ENCODE measurements around the gene ZPR1.
"Not testable (repeated sequence)": the region's sequence is repeated elsewhere in the genome, so short reads cannot be mapped to it uniquely, and the experiment has no call there.

The ZPR1 gene

GRCh38 chr11:116823031-116823843 is 35.4 kb upstream of the ZPR1 start, which contains the start of gene APOA4:
Gene APOA4, minus strand, starts transcription at chr11:116823304. Its CDS starts 113 bp downstream, at chr11:116823191.
- DNase-seq = no peak

GRCh38 chr11:116822575-116822974 is 34.8 kb upstream of the ZPR1 start:
- no peak for DNase-seq

- no peak for DNase-seq
These were observed 33.5 kb upstream of the ZPR1 start for GRCh38 chr11:116821050-116821918.

GRCh38 chr11:116819049-116819448 is 31.2 kb upstream of the ZPR1 start:
- no peak for DNase-seq

- no peak for DNase-seq
These were observed 26.7 kb upstream of the ZPR1 start for GRCh38 chr11:116814502-116814901.

GRCh38 chr11:116813781-116814471 is 26.1 kb upstream of the ZPR1 start:
- no peak for DNase-seq

GRCh38 chr11:116813170-116813569 is 25.3 kb upstream of the ZPR1 start:
- DNase-seq = no peak

GRCh38 chr11:116812109-116812508 is 24.3 kb upstream of the ZPR1 start:
- DNase-seq = no peak

- no peak for DNase-seq
These were observed 23.4 kb upstream of the ZPR1 start for GRCh38 chr11:116811194-116811593.

- no peak for DNase-seq
These were observed 20.7 kb upstream of the ZPR1 start for GRCh38 chr11:116808262-116809175.

- no peak for DNase-seq
These were observed 19.9 kb upstream of the ZPR1 start for GRCh38 chr11:116807601-116808261.

GRCh38 chr11:116804001-116804400 is 16.2 kb upstream of the ZPR1 start:
- no peak for DNase-seq

- DNase-seq = not testable (repeated sequence)
These were observed 13.8 kb upstream of the ZPR1 start for GRCh38 chr11:116801662-116802061.

- no peak for DNase-seq
These were observed 12.8 kb upstream of the ZPR1 start for GRCh38 chr11:116800610-116801009.

GRCh38 chr11:116798368-116798767 is 10.5 kb upstream of the ZPR1 start:
- DNase-seq = no peak

- DNase-seq = no peak
These were observed 10.0 kb upstream of the ZPR1 start for GRCh38 chr11:116797816-116798215.

- DNase-seq = no peak
These were observed 8.7 kb upstream of the ZPR1 start for GRCh38 chr11:116796548-116796947.

GRCh38 chr11:116794851-116795250 is 7.0 kb upstream of the ZPR1 start:
- DNase-seq = no peak

GRCh38 chr11:116793772-116794097 is 5.9 kb upstream of the ZPR1 start:
- no peak for DNase-seq

GRCh38 chr11:116792869-116793771 is 5.3 kb upstream of the ZPR1 start:
- DNase-seq = no peak

All from NCI-H1092 (cell line).